G401 (cell line): ENCODE data around the gene CPED1. TPM values are rescaled to one million over a fixed set of nuclear protein-coding genes. Genes with fewer than 3 reads are reported as not detected.

Experiments
- DNase-seq: peaks from one replicate; pipeline ENCODE4 v3.0.0-alpha.2; 2015; ENCODE audit warnings: low spot score
- in situ Hi-C: cut with HindIII; loops from 2 replicates; pipeline ENCODE4 v1.10.0; 2016; ENCODE audit warnings: low sequenced_read_pairs, mixed read lengths
- total RNA-seq: library from RNA; depleted of rRNA; stranded (reverse); fragments of >200 nt; shearing (Covaris generic); gene quantifications from 2 replicates; pipeline ENCODE4 v1.2.3, GENCODE V29; 2014; rRNA removed

CPED1 gene
- total RNA-seq = 21.5 and 30.7 TPM in 2 replicates

- in situ Hi-C loops = no loop called here
Observed at GRCh38 chr7:120988591-120989256, at the start of gene CPED1. Gene CPED1, plus strand, starts transcription at chr7:120988711. Its CDS starts 911 bp downstream, at chr7:120989622.

GRCh38 chr7:120939345-120939744 lies 49.2 kb upstream of the CPED1 start:
- DNase-seq = no peak
- in situ Hi-C loops = no loop called here

More at GRCh38 chr7:120988591-120989256, at the start of gene CPED1:
- DNase-seq = peak; percentile 49

- in situ Hi-C loops = no loop called here
- no peak for DNase-seq
Observed at GRCh38 chr7:120941064-120941463, 47.4 kb upstream of the CPED1 start.

GRCh38 chr7:120941856-120942255 lies 46.7 kb upstream of the CPED1 start:
- in situ Hi-C loops = no loop called here

GRCh38 chr7:120942861-120943260 lies 45.6 kb upstream of the CPED1 start:
- DNase-seq = no peak
- in situ Hi-C loops = no loop called here

More at GRCh38 chr7:120941856-120942255, 46.7 kb upstream of the CPED1 start:
- DNase-seq = no peak

GRCh38 chr7:120944826-120945562 lies 43.5 kb upstream of the CPED1 start:
- in situ Hi-C loops = no loop called here
- no peak for DNase-seq

- no peak for DNase-seq
Observed at GRCh38 chr7:120947980-120948379, 40.5 kb upstream of the CPED1 start.

GRCh38 chr7:120949393-120949911 lies 39.1 kb upstream of the CPED1 start:
- in situ Hi-C loops = no loop called here
- DNase-seq = no peak

More at GRCh38 chr7:120947980-120948379, 40.5 kb upstream of the CPED1 start:
- in situ Hi-C loops = no loop called here

GRCh38 chr7:120949998-120950538 lies 38.4 kb upstream of the CPED1 start:
- in situ Hi-C loops = no loop called here
- no peak for DNase-seq

GRCh38 chr7:120950539-120951308 lies 37.8 kb upstream of the CPED1 start, which contains the start of gene ING3:
Gene ING3, plus strand, starts transcription at chr7:120950777. Its CDS starts 120 bp downstream, at chr7:120950897.
- in situ Hi-C loops = no loop called here
- DNase-seq = peak; percentile 99

GRCh38 chr7:120951309-120951699 lies 37.2 kb upstream of the CPED1 start:
- DNase-seq = no peak
- in situ Hi-C loops = no loop called here

GRCh38 chr7:120951826-120952225 lies 36.7 kb upstream of the CPED1 start:
- in situ Hi-C loops = no loop called here
- peak; percentile 32 for DNase-seq

- in situ Hi-C loops = no loop called here
- DNase-seq = no peak
Observed at GRCh38 chr7:120955577-120956149, 32.8 kb upstream of the CPED1 start.

- in situ Hi-C loops = no loop called here
- DNase-seq = no peak
Observed at GRCh38 chr7:120959929-120960484, 28.5 kb upstream of the CPED1 start.

- no peak for DNase-seq
- in situ Hi-C loops = no loop called here
Observed at GRCh38 chr7:120960714-120961113, 27.8 kb upstream of the CPED1 start.

- in situ Hi-C loops = no loop called here
- DNase-seq = no peak
Observed at GRCh38 chr7:120961638-120962173, 26.8 kb upstream of the CPED1 start.

- in situ Hi-C loops = no loop called here
- DNase-seq = no peak
Observed at GRCh38 chr7:120964088-120964487, 24.4 kb upstream of the CPED1 start.

- DNase-seq = no peak
- in situ Hi-C loops = no loop called here
Observed at GRCh38 chr7:120966961-120967360, 21.6 kb upstream of the CPED1 start.
